HFFc6 (cell line): ENCODE measurements around the gene GABRB1. TPM values are rescaled to one million over a fixed set of nuclear protein-coding genes. Genes with fewer than 3 reads are reported as not detected.

Source experiments
- DNase-seq: peaks from one replicate; pipeline ENCODE4 v3.0.0-alpha.2; 2018
- H3K27ac Mint-ChIP-seq: 2 replicates; pipeline ENCODE4 v1.8.0; 2020; ENCODE audit warnings: mild to moderate bottlenecking, mixed read lengths
- H3K27me3 Mint-ChIP-seq: 2 replicates; pipeline ENCODE4 v1.8.0; 2021; ENCODE audit warnings: mild to moderate bottlenecking, moderate library complexity, mixed read lengths; ENCODE audit not compliant: insufficient read depth
- H3K36me3 Mint-ChIP-seq: 2 replicates; pipeline ENCODE4 v1.8.0; 2021; ENCODE audit warnings: low read depth, mixed read lengths
- H3K4me1 Mint-ChIP-seq: 2 replicates; pipeline ENCODE4 v1.8.0; 2020; ENCODE audit warnings: low read depth, mixed read lengths
- H3K4me3 Mint-ChIP-seq: 2 replicates; pipeline ENCODE4 v1.8.0; 2020; ENCODE audit warnings: mild to moderate bottlenecking, moderate library complexity, mixed read lengths
- H3K9me3 Mint-ChIP-seq: 2 replicates; pipeline ENCODE4 v1.8.0; 2020; ENCODE audit warnings: mild to moderate bottlenecking, mixed read lengths
- total RNA-seq, 6 experiments: library from RNA; stranded (reverse); fragmentation: NEBNext Ultra II Directional; extraction: Animal tissue kit (Norgen Biotek cat#: 25700); gene quantifications; 2 replicates in 1 of 6; 3 replicates in 5 of 6; pipeline ENCODE4 v1.2.3, GENCODE V29; 2021
- TF ChIP-seq, protein P1 (sequence below): fragments of 200-600 bp; sonication (generic); IDR thresholded peaks from 2 replicates; pipeline ENCODE4 v1.5.0; 2021; ENCODE audit warnings: antibody characterized with exemption, mild to moderate bottlenecking

Gene GABRB1
- total RNA-seq, 6 experiments from 2014 or later = not detected

DNA sequence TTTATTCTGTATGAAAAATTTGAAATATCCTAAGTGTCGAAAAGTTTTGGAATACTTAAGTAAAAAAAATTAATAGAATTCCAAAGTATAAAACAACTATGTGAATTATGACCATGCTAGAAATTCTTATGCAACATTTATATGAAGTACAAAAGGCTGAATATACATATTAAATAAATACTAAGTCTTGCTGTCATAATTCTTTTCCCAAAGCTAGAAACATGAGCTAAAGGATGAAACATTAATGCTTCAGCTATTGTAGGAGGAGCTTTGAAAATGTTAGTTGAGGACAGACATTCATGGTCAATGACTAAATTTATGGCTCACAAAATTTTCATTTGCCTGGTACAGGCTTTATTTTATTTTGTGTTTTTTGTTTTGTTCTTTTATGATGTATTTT, 207.3 kb downstream of the GABRB1 start:
- peaks cover 4% of the 10 kb centered on the region for H3K27me3 Mint-ChIP-seq
- TF ChIP-seq, protein P1, sequence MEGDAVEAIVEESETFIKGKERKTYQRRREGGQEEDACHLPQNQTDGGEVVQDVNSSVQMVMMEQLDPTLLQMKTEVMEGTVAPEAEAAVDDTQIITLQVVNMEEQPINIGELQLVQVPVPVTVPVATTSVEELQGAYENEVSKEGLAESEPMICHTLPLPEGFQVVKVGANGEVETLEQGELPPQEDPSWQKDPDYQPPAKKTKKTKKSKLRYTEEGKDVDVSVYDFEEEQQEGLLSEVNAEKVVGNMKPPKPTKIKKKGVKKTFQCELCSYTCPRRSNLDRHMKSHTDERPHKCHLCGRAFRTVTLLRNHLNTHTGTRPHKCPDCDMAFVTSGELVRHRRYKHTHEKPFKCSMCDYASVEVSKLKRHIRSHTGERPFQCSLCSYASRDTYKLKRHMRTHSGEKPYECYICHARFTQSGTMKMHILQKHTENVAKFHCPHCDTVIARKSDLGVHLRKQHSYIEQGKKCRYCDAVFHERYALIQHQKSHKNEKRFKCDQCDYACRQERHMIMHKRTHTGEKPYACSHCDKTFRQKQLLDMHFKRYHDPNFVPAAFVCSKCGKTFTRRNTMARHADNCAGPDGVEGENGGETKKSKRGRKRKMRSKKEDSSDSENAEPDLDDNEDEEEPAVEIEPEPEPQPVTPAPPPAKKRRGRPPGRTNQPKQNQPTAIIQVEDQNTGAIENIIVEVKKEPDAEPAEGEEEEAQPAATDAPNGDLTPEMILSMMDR = no peak
- H3K36me3 Mint-ChIP-seq = no peaks in the 10 kb centered on the region
- H3K9me3 Mint-ChIP-seq = no peaks in the 10 kb centered on the region; the same call in 1 of the 2 replicates
- H3K27ac Mint-ChIP-seq = no peak overlapping the region
- no peak overlapping the region for H3K4me3 Mint-ChIP-seq
- no peak for DNase-seq
- no peaks in the 10 kb centered on the region for H3K4me1 Mint-ChIP-seq

DNA sequence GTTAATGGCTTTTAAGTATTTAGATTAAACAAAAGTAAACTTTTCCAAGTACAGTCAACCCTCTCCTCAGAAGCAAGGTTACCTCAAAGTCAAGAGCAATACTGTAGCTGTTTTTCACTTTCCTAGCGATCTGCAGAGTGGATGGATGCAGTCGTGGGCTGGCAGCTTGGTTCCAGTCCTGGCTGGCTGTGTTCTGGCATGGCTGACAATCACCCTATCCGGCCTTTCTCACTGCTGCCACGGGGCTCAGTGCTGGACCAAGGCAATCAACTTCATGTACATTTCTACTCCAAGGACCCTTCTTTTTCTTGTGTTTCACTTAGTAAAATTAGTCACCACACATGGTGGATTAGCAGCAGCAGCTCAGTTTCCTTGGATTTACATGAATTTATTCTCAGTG, 208.3 kb downstream of the GABRB1 start:
- no peak overlapping the region for H3K4me3 Mint-ChIP-seq

DNA sequence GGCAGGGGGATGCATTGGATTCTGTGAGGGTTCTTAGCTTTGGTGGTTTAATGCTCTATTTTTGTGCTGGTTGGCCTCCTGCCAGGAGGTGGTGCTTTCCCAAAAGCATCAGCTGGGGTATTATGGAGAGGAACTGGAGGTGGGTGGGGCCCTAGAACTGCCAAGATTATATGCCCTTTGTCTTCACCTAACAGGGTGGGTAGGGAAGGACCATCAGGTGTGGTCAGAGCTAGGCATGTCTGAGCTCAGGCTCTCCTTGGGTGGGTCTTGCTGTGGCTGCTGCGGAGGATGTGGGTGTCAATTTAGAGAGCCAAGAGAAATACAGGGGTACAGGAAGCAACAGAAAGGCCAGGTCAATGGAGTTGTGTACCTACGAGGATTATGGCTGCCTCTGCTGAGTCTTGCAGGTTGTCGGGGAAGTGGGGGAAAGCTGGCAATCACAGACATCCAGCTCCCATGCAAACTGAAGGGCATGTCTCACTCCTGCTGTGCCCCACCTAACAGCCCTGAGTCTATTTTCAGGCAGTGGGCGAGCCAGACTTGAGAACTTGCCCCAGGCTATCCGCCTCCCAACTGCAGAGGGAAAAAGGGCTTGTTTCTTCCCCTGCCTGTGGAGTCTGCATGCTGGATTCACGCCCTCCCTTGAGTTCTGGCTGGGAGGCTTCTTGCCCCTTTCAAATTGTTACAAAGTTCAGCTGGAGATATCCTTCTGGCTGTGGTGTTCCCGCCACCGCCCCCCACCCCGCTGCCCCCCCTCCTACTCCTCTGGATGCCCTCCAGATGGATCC, 220.2 kb downstream of the GABRB1 start:
- Mint-ChIP-seq H3K27me3 (peaks cover 13% of the 10 kb centered on the region), H3K27ac (no peak overlapping the region), H3K36me3 (no peaks in the 10 kb centered on the region), H3K4me3 (no peak overlapping the region), H3K9me3 (no peaks in the 10 kb centered on the region; the same call in 1 of the 2 replicates), H3K4me1 (no peaks in the 10 kb centered on the region)
- TF ChIP-seq, protein P1 = no peak
- no peak for DNase-seq

More for the DNA sequence above, 208.3 kb downstream of the GABRB1 start:
- DNase-seq = no peak
- Mint-ChIP-seq H3K27me3 (peaks cover 3% of the 10 kb centered on the region), H3K4me1 (no peaks in the 10 kb centered on the region), H3K27ac (no peak overlapping the region), H3K9me3 (no peaks in the 10 kb centered on the region; the same call in 1 of the 2 replicates), H3K36me3 (no peaks in the 10 kb centered on the region)
- TF ChIP-seq, protein P1 = no peak

DNA sequence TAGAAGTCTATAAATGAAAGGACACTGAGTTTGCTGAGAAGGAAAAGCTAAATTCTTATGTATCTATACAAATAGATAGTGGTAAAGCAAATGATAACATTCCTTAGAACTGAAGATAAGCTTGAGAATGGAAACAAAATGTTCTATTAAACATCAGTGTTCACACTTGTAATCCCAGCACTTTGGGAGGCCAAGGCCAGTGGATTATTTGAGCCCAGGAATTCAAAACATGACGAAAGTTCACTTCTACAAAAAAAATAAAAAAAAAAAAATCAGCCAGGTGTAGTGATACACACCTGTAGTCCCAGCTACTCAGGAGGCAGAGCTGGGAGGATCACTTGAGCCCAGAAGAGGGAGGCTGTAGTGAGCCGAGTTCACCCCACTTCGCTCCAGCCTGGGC, 232.4 kb downstream of the GABRB1 start:
- no peaks in the 10 kb centered on the region for H3K27me3 Mint-ChIP-seq

DNA sequence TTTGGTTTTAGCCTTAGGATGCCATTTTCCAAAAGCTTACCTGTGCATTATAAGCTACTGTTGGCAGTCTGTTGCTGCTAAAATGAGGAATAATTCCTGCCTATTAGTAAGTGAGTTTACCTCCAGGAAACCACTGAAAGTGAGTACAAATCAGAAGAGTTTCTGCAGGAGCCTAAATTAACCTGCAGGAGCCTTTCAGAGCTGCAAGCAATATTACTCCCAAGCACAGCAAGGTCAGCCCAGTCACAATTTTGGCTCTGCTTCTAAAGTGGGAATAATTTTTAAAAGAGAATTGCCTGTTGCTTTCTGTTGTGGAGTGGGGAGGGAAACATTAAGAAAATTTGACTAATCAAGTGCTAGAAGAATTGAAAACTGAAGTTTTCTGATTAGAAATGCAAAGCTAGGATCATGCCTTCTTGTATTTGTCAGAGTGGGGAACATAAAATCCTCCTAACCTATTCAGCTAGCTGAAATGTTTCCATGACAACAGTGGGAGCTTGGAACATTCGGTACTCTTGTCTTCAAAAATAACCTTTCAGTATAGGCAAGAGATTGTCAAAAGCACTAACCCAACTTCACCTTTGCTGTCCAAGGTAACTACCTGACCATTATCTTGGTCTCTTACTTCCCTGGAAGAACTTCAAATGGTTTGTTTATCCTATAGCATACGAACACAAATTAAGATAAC, 239.0 kb downstream of the GABRB1 start:
- Mint-ChIP-seq H3K27me3 (no peaks in the 10 kb centered on the region), H3K9me3 (no peaks in the 10 kb centered on the region), H3K4me1 (no peaks in the 10 kb centered on the region), H3K4me3 (no peak overlapping the region), H3K27ac (no peak overlapping the region), H3K36me3 (no peaks in the 10 kb centered on the region)
- DNase-seq = no peak
- TF ChIP-seq, protein P1 = no peak

More for the DNA sequence above, 232.4 kb downstream of the GABRB1 start:
- Mint-ChIP-seq H3K4me1 (no peaks in the 10 kb centered on the region), H3K36me3 (no peaks in the 10 kb centered on the region), H3K4me3 (no peak overlapping the region), H3K27ac (no peak overlapping the region), H3K9me3 (no peaks in the 10 kb centered on the region)
- TF ChIP-seq, protein P1 = no peak
- no peak for DNase-seq
